ENCODE data around the gene LCT. TPM values are rescaled to one million over a fixed set of nuclear protein-coding genes. Genes with fewer than 3 reads are reported as not detected.

The LCT gene
- total RNA-seq, 1 donor from 2014 or later, result not detected

DNA sequence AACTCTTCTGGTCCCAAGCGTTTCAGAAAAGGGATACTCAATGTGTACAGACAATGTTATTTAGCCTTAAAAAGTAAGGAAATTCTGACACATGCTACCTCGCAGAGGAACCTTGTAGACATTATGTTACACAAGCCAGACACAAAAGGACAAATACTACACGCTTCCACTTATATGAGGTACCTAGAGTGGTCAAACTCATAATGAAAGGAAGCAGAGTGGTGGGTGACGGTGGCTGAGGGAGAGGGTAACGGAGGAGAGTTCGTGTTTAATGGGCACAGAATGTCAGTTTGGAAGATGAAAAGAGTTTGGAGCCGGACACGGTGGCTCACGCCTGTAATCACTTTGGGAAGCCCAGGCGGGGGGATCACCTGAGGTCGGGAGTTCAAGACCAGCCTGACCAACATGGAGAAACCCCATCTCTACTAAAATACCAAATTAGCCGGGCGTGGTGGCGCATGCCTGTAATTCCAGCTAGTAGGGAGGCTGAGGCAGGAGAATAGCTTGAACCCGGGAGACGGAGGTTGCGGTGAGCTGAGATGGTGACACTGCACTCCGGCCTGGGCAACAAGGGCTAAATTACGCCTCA lies 37.9 kb upstream of the LCT start:
- no peaks in the 10 kb centered on the region for H3K36me3 ChIP-seq (ENCODE audit: control insufficient read depth, insufficient read depth, low read length)
- TF ChIP-seq, protein P1, sequence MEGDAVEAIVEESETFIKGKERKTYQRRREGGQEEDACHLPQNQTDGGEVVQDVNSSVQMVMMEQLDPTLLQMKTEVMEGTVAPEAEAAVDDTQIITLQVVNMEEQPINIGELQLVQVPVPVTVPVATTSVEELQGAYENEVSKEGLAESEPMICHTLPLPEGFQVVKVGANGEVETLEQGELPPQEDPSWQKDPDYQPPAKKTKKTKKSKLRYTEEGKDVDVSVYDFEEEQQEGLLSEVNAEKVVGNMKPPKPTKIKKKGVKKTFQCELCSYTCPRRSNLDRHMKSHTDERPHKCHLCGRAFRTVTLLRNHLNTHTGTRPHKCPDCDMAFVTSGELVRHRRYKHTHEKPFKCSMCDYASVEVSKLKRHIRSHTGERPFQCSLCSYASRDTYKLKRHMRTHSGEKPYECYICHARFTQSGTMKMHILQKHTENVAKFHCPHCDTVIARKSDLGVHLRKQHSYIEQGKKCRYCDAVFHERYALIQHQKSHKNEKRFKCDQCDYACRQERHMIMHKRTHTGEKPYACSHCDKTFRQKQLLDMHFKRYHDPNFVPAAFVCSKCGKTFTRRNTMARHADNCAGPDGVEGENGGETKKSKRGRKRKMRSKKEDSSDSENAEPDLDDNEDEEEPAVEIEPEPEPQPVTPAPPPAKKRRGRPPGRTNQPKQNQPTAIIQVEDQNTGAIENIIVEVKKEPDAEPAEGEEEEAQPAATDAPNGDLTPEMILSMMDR (IDR thresholded peaks at IDR 0.05; ENCODE audit: insufficient read depth, low read length, poor library complexity, severe bottlenecking), result no peak
- no peak for DNase-seq (ENCODE audit: low read depth)
- H3K27me3 ChIP-seq (ENCODE audit: control insufficient read depth, insufficient read depth, low read length), result no peaks in the 10 kb centered on the region
- H3K4me3 ChIP-seq (ENCODE audit: low read depth, low read length), result peak overlapping the region; percentile 77

- H3K27me3 ChIP-seq (ENCODE audit: control insufficient read depth, insufficient read depth, low read length), result no peaks in the 10 kb centered on the region
- DNase-seq (ENCODE audit: low read depth), result no peak
- H3K4me3 ChIP-seq (ENCODE audit: low read depth, low read length), result no peak overlapping the region
- TF ChIP-seq, protein P1 (IDR thresholded peaks at IDR 0.05; ENCODE audit: insufficient read depth, low read length, poor library complexity, severe bottlenecking), result no peak
- no peaks in the 10 kb centered on the region for H3K36me3 ChIP-seq (ENCODE audit: control insufficient read depth, insufficient read depth, low read length)
Measured at GRCh38 chr2:135870571-135870970, 33.6 kb upstream of the LCT start.

DNA sequence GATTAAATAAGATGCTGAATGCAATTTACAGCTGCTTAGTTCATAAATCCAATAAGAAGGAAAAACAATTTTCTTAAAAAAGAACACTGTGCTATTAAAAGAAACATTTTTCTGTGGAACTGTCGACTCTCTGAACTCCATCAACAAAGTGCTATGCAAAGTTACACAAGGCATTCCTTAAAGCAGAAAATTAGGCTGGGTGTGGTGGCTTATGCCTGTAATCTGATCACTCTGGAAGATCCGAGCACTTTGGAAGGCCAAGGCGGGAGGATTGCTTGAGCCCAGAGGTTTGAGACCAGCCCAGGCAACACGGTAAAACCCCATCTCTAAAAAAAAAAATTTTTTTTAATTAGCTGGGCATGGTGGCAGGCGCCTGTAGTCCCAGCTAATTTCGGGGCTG lies 26.2 kb upstream of the LCT start:
- Histone ChIP-seq H3K27me3 (ENCODE audit: control insufficient read depth, insufficient read depth, low read length) (no peaks in the 10 kb centered on the region), H3K4me3 (ENCODE audit: low read depth, low read length) (no peak overlapping the region), H3K36me3 (ENCODE audit: control insufficient read depth, insufficient read depth, low read length) (no peaks in the 10 kb centered on the region)
- DNase-seq (ENCODE audit: low read depth), result no peak
- TF ChIP-seq, protein P1 (IDR thresholded peaks at IDR 0.05; ENCODE audit: insufficient read depth, low read length, poor library complexity, severe bottlenecking), result no peak

DNA sequence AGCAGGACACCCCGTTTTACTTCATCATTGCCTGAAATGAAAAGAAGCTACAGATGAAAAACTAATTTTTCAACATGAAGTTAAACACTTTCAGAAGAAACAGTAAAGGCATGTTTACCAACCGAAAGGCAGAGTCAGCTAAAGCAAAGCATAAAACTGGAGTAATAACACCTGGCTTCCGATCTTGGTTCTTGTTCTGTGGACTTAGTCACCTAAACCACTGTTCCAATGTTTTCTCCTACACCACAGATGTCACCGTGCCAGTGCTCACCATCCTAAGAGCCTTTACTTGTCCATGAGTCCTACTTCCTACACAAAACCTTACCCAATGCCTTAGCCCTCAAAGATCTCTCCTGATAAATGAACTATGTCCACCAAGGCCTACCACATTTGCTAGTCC lies 25.7 kb upstream of the LCT start:
- Histone ChIP-seq H3K36me3 (ENCODE audit: control insufficient read depth, insufficient read depth, low read length) (no peaks in the 10 kb centered on the region), H3K27me3 (ENCODE audit: control insufficient read depth, insufficient read depth, low read length) (no peaks in the 10 kb centered on the region), H3K4me3 (ENCODE audit: low read depth, low read length) (no peak overlapping the region)
- no peak for DNase-seq (ENCODE audit: low read depth)
- TF ChIP-seq, protein P1 (IDR thresholded peaks at IDR 0.05; ENCODE audit: insufficient read depth, low read length, poor library complexity, severe bottlenecking), result no peak

GRCh38 chr2:135853401-135853800 lies 16.4 kb upstream of the LCT start:
- Histone ChIP-seq H3K36me3 (ENCODE audit: control insufficient read depth, insufficient read depth, low read length) (no peaks in the 10 kb centered on the region), H3K27me3 (ENCODE audit: control insufficient read depth, insufficient read depth, low read length) (no peaks in the 10 kb centered on the region), H3K4me3 (ENCODE audit: low read depth, low read length) (no peak overlapping the region)
- TF ChIP-seq, protein P1 (IDR thresholded peaks at IDR 0.05; ENCODE audit: insufficient read depth, low read length, poor library complexity, severe bottlenecking), result no peak
- DNase-seq (ENCODE audit: low read depth), result no peak

GRCh38 chr2:135851858-135852257 lies 14.9 kb upstream of the LCT start:
- Histone ChIP-seq H3K27me3 (ENCODE audit: control insufficient read depth, insufficient read depth, low read length) (no peaks in the 10 kb centered on the region), H3K4me3 (ENCODE audit: low read depth, low read length) (no peak overlapping the region), H3K36me3 (ENCODE audit: control insufficient read depth, insufficient read depth, low read length) (no peaks in the 10 kb centered on the region)
- no peak for DNase-seq (ENCODE audit: low read depth)
- TF ChIP-seq, protein P1 (IDR thresholded peaks at IDR 0.05; ENCODE audit: insufficient read depth, low read length, poor library complexity, severe bottlenecking), result no peak
